NCI-H345 treated with DMSO at 0.1 percent for 48 hours (cell line): ENCODE data around the gene DNAH11.
"Not testable (repeated sequence)": the region's sequence is repeated elsewhere in the genome, so short reads cannot be mapped to it uniquely, and the experiment has no call there.

Experiments used
- DNase-seq: peaks from one replicate; lab custom pipeline; 2025; ENCODE audit not compliant: unreplicated experiment; lab: John Stamatoyannopoulos, UW

DNAH11 gene

GRCh38 chr7:21707566-21707965 lies 164.7 kb downstream of the DNAH11 start:
- no peak for DNase-seq

- DNase-seq: no peak
These were observed 165.3 kb downstream of the DNAH11 start for GRCh38 chr7:21708096-21708495.

DNA sequence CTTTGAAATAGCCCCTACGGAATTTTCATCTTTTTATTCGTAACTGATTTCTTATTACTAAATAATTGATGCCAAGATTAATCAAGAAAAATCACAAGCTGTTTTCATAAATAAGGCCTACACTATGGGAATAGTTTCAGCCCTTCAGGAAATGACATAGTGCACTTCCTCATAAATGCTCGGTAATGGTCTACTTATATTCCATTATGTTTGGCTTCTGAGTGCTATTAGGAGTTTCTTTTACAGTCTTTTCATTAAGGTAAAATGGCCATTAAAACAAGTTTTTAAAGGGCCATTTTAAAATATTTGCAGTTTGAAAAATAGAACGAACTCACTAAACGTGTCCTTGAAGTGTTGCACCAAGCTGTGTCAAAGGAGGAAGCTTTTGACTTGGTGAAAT lies 174.5 kb downstream of the DNAH11 start:
- DNase-seq: no peak

DNA sequence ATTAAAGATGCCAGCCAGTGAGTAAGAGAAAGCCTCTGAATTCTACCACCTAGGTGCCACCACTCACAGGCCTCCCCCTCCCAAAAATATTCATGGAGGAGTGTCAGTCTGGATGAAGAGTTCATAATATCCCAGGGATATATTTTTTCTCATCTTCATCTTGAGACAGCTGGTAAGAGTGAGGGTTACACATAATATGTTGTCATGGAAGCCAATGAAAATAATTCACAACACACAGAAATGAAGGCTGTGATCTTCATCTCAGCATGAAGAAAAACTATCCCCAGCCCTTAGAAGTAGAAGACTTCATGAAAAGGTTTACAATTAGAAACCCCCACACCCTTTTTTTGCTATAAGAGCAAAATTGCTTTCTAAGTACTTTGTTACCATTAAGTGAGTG lies 175.6 kb downstream of the DNAH11 start:
- no peak for DNase-seq

DNA sequence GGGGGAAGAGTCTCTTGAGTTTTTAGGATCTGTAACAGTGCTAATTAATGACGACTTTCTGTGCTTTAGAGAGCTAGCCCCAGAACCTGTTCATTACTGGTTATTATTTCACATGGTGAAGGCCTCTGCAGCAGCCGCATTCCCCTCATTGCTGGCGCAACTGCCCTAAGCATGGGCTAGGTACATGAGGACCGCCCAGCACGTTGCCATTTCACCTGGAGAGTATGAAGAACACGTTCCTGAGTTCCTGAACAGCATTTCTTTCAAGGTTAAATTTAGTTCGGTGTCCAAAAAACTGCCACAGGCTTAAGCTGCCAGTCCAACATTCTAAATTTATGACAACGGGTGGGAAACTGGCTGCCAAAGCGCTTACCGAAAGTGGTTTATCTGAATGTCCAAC lies 177.0 kb downstream of the DNAH11 start:
- no peak for DNase-seq

DNA sequence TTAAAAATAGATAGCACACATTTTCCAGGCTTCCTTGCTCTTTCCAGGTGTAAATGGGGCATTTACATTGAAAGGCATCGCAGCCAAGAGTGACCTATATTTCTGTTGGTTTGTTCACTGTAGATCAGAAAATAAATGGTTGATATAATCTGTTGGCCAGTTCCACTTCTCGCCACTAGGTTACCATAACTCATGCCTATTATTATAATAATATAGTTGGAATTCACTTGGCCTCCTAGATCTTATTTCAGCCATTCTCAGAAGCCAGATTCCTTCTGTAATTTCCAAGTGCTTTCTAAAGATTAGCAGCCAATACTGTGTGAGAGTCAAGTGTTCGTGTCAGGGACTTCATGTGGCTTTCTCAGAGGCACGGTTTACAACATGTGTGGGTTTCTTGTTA lies 179.5 kb downstream of the DNAH11 start:
- DNase-seq: no peak

DNA sequence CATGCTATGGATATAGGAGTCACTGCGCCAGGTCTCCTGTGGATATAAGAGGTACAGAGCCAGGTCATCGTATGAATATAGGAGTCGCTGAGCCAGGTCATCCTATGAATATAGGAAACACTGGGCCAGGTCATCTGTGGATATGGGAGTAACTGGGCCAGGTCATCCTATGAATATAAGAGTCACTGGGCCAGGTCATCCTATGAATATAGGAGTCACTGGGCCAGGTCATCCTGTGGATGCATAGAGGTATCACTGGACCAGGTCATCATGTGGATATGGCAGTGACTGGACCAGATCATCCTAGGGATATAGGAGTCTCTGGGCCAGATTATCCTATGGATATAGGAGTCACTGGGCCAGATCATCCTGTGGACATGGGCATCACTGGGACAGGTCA lies 181.7 kb downstream of the DNAH11 start:
- DNase-seq: no peak

DNA sequence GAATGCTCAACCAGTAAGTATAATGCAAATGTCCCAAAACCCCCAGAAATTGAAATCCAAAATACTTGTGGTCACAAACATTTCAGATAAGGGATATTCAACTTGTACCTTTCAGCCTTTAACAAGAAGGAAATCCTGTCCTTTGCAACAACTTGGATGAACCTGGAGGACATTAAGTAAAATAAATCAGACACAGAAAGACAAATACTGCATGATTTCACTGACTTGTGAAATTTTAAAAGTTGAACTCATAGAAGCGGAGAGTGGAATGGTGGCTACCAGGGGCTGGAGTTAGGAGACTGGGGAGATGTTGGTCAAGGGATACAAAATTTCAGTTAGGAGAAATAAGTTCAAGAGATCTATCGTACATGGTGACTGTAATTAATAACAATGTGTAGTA lies 187.6 kb downstream of the DNAH11 start:
- no peak for DNase-seq

DNA sequence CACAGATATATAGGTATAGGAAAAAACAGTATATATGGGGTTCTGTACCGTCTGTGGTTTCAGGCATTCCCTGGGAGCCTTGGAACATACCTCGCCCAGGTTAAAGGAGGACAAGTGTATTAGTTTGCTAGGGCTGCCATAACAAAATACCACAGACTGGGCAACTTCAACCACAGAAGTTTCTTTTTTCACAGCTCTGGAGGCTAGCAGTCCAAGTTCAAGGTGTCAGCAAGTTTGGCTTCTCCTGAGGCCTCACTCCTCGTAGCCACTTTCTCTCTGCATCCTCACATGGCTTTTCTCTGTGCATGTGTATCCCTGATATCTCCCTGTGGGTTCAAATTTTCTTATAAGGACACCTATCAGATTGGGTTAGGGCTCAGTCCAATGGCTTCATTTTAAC lies 189.1 kb downstream of the DNAH11 start:
- no peak for DNase-seq

DNA sequence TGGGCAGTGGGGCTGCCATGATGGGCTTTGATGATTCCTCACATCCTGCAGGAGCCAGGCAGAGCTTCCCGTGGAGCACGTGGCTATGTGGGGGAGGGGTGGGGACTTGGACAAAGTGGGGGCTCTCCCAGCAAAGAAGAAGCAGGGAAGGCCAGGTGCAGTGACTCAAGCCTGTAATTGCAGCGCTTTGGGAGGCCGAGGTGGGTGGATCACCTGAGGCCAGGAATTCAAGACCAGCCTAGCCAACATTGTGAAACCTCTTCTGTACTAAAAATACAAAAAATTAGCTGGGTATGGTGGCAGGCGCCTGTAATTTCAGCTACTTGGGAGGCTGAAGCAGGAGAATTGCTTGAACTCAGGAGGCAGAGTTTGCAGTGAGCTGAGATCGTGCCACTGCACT lies 190.1 kb downstream of the DNAH11 start:
- not testable (repeated sequence) for DNase-seq

- no peak for DNase-seq
These were observed 191.0 kb downstream of the DNAH11 start for GRCh38 chr7:21733837-21734236.

DNA sequence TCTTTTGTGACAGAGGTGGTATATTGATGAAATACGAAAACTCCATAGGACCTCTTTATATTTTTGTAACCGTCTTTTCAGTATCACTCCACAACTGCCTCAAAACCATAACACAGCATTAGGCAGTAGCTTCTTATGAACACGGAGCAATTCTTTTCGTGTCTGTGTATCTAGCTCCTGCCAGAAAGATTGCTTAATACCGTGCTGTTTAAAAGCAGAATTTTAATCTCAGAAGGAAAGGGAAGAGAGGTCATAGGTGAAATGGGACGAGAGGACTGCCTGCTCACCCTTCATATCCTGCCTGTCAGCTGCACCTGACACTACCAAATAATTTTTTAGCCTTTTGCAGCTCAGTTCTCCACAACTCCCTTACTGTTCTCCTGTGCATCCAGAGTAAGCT lies 200.7 kb downstream of the DNAH11 start:
- DNase-seq: no peak

- no peak for DNase-seq
These were observed 204.1 kb downstream of the DNAH11 start for GRCh38 chr7:21746949-21747348.

DNA sequence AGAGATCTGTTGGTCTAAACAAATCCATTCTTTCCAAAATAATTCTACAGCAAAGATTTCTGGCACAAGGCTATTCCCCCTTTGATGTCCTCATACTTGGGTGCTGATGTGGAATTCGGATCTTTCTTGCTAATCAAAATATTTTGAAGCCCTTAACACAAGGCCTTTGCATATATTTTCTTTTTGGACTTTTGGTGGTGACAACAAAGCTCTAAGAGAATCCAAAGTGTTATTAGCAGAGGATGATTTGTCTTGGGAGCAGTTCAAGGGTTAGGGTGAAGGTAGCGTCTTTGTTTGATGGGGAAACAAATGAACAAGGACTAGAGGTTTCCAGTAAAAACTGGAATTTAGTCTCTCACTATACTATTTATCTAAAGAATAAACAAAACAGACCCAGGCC lies 205.0 kb downstream of the DNAH11 start:
- DNase-seq: no peak

GRCh38 chr7:21749378-21749777 lies 206.5 kb downstream of the DNAH11 start:
- no peak for DNase-seq

DNA sequence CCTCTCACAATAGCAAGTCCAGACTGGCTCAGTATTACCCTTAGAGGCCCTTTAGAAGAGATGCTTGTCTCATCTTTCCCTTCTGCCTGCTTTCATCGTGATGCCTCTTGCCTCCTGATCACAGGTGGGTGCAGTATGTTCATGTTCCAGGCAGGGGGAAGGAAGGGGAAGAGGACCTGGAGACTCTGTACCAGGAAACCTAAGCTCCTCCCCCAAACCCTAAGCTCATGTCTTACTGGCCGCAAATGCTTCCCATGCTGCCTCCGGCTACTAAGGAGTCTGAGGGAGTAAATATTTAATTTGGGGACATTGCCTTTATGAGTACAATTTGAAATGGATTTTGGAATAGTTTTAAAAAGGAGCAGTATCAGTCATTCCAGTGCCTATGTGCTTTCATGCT lies 210.2 kb downstream of the DNAH11 start:
- DNase-seq: no peak

- DNase-seq: no peak
These were observed 212.1 kb downstream of the DNAH11 start for GRCh38 chr7:21754963-21755362.

DNA sequence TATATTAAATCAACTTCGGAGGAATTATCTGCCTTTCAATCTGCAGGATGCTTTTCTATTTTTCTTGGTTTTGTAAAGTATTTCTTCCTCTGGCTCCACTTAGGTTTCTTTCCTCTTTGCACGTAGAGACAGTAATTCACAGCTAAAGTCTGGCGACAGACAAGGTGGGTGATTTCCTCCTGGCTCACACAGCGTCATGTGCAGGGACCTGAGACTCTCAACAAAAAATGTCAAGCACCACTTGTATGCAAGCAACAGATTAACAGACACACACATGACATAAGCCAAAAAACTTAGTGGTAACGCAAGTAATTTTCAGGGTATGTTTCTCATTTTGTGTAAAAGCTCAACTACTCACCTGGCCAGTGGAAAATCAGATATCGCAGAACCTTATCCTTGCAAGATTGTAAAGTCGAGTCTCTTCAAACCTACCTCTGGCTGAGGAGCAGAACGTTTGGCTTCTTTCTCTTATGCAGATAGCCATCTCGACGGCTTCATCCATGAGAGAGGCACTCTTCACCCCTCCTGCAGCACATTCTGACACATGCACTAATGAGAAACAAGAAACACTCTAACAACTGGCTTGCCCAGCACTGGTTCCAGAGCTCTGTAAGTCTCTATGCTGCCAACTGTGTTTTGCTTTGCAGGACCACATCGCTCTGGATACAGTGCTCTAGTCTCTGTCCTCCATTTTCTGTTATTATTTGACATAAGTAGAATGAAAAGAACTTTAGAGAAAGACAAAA lies 214.9 kb downstream of the DNAH11 start:
- DNase-seq: no peak

- DNase-seq: no peak
These were observed 215.4 kb downstream of the DNAH11 start for GRCh38 chr7:21758286-21758685.

DNA sequence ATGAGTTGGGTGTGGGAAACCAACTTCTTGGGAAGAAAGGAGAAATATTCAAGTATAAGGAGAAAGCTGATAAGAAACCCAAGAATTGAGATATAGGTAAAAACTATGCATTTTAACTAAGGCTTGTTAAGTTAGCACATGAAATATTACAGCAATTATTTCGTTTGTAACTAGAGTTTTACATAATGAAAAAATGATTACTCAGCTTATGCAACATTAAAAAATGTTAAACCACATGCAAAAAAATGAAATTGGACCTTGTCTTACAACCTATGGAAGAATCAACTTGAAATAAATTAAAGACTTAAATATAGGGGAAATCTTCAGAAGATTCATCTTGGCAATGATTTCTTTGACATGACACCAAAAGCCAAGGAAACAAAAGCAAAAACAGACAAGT lies 219.6 kb downstream of the DNAH11 start:
- no peak for DNase-seq

DNA sequence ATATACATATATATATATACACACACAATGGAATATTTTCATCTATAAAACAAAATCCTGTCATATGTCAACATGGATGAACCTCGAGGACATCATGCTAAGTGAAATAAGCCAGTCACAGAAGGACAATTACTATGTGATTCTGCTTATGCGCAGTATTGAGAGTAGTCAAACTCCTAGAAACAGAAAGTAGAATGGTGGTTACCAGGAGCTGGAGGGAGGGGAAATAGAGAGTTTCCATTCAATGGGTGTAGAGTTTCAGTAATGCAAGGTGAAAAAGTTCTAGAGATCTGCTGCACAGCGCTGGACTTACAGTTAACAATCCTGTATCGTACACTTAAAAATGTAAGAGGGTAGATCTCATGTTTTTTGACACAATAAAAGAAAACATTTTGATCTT lies 221.0 kb downstream of the DNAH11 start:
- no peak for DNase-seq

DNA sequence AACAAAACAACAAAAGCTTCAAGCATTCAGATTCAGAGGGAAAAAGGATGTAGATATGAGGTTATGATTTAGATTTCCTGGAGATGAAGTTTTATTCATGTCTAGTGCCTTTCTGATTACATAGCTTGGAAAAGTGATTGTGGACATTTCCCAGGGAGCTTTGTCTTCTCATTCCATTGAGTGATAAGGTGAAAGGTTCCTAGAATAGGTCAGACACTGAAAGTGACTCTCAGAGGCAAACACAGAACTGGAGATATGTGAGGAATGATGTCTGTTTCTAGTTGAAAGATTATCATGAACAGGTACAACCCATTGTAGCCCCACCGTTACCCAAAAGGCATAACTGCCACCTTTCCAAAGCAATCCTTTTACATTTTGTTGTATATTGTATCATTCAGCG lies 223.4 kb downstream of the DNAH11 start:
- no peak for DNase-seq

DNA sequence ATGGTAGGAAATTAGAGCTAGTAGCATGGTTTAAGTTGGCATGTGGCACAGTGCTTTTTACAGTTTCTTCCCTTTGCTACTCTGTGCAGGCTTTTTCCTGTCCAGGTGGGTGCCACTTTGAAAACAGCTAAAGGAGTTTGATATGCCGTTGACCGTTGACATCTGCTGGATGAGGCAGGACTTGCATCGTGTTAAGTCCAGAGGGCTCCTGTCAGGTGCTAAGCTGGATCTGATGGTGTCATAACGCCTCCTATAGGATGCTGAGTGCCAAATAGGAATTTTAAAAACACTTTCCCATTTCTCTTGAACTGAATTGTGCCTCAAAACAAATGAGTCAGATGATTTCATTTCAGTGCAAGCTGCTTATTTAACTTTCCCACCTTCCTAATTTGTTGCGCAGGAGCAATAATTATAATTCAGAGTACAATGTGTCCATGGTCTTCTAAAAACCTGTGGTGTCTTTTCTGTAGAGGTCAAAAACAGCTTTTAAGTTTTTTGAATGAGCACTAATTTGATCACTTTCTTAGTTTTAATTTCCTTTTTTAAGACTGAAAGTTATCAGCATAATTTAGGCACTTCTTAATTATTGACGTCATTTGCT lies 224.6 kb downstream of the DNAH11 start:
- DNase-seq: peak; percentile 71
